KMS-11 (cell line): ENCODE results near the gene KCTD16.

Experiments
- H2AFZ ChIP-seq: fragments of 200-600 bp; sonication (generic); 2 replicates; pipeline ENCODE4 v1.6.1; 2016; ENCODE audit warnings: antibody characterized with exemption, mixed run types, low read depth
- H3K27ac ChIP-seq: fragments of 200-600 bp; sonication (generic); 2 replicates; pipeline ENCODE4 v1.6.1; 2016; ENCODE audit warnings: mild to moderate bottlenecking, mixed run types
- H3K27me3 ChIP-seq: fragments of 200-600 bp; sonication (generic); 2 replicates; pipeline ENCODE4 v1.6.1; 2017; ENCODE audit warnings: mild to moderate bottlenecking, low read depth, mixed run types, moderate library complexity; ENCODE audit not compliant: insufficient read depth
- H3K36me3 ChIP-seq: fragments of 200-600 bp; sonication (generic); 2 replicates; pipeline ENCODE4 v1.6.1; 2017; ENCODE audit warnings: mild to moderate bottlenecking, mixed run types; ENCODE audit not compliant: insufficient read depth
- H3K4me1 ChIP-seq: fragments of 200-600 bp; sonication (generic); 2 replicates; pipeline ENCODE4 v1.6.1; 2016; ENCODE audit warnings: mild to moderate bottlenecking, low read depth, mixed run types; ENCODE audit not compliant: poor library complexity, severe bottlenecking
- H3K4me2 ChIP-seq: fragments of 200-600 bp; sonication (generic); 2 replicates; pipeline ENCODE4 v1.7.0; 2016; ENCODE audit warnings: mild to moderate bottlenecking, mixed run types
- H3K4me3 ChIP-seq: fragments of 200-600 bp; sonication (generic); IDR thresholded peaks from 2 replicates; pipeline ENCODE4 v1.6.1; 2017; ENCODE audit warnings: low read depth, low read length, mixed read lengths; ENCODE audit not compliant: insufficient read depth
- H3K79me2 ChIP-seq: fragments of 200-600 bp; sonication (generic); 2 replicates; pipeline ENCODE4 v1.6.1; 2016; ENCODE audit warnings: low read depth, mixed run types; ENCODE audit not compliant: insufficient read depth
- H3K9ac ChIP-seq: fragments of 200-600 bp; sonication (generic); 2 replicates; pipeline ENCODE4 v1.6.1; 2016; ENCODE audit warnings: mild to moderate bottlenecking, mixed run types
- H4K20me1 ChIP-seq: fragments of 200-600 bp; sonication (generic); 2 replicates; pipeline ENCODE4 v1.6.1; 2016; ENCODE audit warnings: mild to moderate bottlenecking, mixed run types; ENCODE audit not compliant: insufficient read depth
- TF ChIP-seq, protein P1 (sequence below): fragments of 200-600 bp; sonication (generic); conservative IDR thresholded peaks from 2 replicates; pipeline ENCODE4 v1.6.1; 2017; ENCODE audit warnings: low read depth, mild to moderate bottlenecking, antibody characterized with exemption, low read length, moderate library complexity, mixed read lengths

Gene KCTD16

GRCh38 chr5:144125163-144125726 lies 45.4 kb upstream of the KCTD16 start:
- H3K79me2 ChIP-seq, result no peaks in the 10 kb centered on the region
- H3K4me3 ChIP-seq, result no peak overlapping the region
- H4K20me1 ChIP-seq, result no peaks in the 10 kb centered on the region
- TF ChIP-seq, protein P1, sequence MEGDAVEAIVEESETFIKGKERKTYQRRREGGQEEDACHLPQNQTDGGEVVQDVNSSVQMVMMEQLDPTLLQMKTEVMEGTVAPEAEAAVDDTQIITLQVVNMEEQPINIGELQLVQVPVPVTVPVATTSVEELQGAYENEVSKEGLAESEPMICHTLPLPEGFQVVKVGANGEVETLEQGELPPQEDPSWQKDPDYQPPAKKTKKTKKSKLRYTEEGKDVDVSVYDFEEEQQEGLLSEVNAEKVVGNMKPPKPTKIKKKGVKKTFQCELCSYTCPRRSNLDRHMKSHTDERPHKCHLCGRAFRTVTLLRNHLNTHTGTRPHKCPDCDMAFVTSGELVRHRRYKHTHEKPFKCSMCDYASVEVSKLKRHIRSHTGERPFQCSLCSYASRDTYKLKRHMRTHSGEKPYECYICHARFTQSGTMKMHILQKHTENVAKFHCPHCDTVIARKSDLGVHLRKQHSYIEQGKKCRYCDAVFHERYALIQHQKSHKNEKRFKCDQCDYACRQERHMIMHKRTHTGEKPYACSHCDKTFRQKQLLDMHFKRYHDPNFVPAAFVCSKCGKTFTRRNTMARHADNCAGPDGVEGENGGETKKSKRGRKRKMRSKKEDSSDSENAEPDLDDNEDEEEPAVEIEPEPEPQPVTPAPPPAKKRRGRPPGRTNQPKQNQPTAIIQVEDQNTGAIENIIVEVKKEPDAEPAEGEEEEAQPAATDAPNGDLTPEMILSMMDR, result no peak
- no peaks in the 10 kb centered on the region for H3K4me1 ChIP-seq
- no peaks in the 10 kb centered on the region for H3K27me3 ChIP-seq
- H2AFZ ChIP-seq, result no peak overlapping the region
- no peaks in the 10 kb centered on the region for H3K36me3 ChIP-seq
- H3K27ac ChIP-seq, result no peak overlapping the region
- no peak overlapping the region for H3K9ac ChIP-seq
- no peak overlapping the region for H3K4me2 ChIP-seq

GRCh38 chr5:144126707-144127106 lies 44.0 kb upstream of the KCTD16 start:
- Histone ChIP-seq H3K36me3 (no peaks in the 10 kb centered on the region), H3K27ac (no peak overlapping the region), H3K79me2 (no peaks in the 10 kb centered on the region), H2AFZ (no peak overlapping the region), H3K4me1 (no peaks in the 10 kb centered on the region), H3K4me3 (no peak overlapping the region), H3K9ac (no peak overlapping the region), H3K4me2 (no peak overlapping the region), H3K27me3 (no peaks in the 10 kb centered on the region), H4K20me1 (no peaks in the 10 kb centered on the region)
- TF ChIP-seq, protein P1, result no peak

DNA sequence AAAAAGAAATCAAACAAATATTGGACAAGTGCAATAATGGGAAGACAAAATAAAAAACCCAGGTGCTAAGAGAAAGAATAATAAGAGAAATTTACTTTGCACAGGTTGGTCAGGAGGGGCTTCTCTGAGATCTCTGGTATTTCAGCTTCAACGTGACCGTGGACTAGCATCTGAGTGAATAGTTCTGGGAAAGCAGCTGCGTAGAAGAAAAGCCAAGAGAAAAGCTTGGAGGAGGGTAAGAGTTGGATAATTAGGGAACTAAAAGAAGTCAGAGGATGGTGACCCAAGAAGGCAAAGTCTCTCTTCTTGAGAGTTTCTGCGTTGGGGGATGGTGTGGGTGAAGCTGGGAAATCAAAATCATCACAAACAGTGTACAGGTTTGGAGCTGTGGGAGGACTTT lies 41.8 kb upstream of the KCTD16 start:
- no peak overlapping the region for H3K9ac ChIP-seq
- H3K4me2 ChIP-seq, result no peak overlapping the region
- TF ChIP-seq, protein P1, result no peak
- H4K20me1 ChIP-seq, result no peaks in the 10 kb centered on the region
- no peaks in the 10 kb centered on the region for H3K36me3 ChIP-seq
- H3K27me3 ChIP-seq, result no peaks in the 10 kb centered on the region
- no peaks in the 10 kb centered on the region for H3K79me2 ChIP-seq
- no peaks in the 10 kb centered on the region for H3K4me1 ChIP-seq
- no peak overlapping the region for H3K4me3 ChIP-seq
- no peak overlapping the region for H3K27ac ChIP-seq
- H2AFZ ChIP-seq, result no peak overlapping the region

DNA sequence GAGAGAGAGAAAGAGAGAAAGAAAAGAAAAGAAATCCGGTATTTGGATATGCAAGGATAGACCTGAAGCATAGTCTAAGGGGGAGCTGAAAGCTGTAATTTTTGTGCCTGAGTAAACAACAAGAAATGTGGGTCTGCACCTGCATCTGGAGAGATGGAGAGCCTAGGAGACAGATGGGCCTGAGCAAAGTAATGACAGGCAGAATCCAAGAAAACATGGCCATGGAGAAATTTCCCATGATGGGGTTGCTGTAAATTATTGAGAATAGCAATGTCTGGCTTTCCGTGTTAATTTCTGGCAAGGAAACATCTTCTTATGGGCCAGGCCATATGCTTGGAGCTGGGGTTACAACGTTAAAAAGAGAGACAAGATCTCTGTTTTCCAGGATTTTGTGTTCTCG lies 40.4 kb upstream of the KCTD16 start:
- Histone ChIP-seq H3K4me3 (no peak overlapping the region), H3K27me3 (no peaks in the 10 kb centered on the region), H3K4me1 (no peaks in the 10 kb centered on the region), H3K27ac (no peak overlapping the region), H2AFZ (no peak overlapping the region), H3K4me2 (no peak overlapping the region), H4K20me1 (no peaks in the 10 kb centered on the region), H3K79me2 (no peaks in the 10 kb centered on the region), H3K36me3 (no peaks in the 10 kb centered on the region), H3K9ac (no peak overlapping the region)
- TF ChIP-seq, protein P1, result no peak
